AG10803 (cell line): ENCODE measurements around the gene HECTD4.
A peak's percentile ranks its signal among the peaks of the same experiment; 100 is the strongest.

Experiments used
- DNase-seq: peaks from one replicate; pipeline ENCODE4 v3.0.0; 2010; ENCODE audit warnings: low read depth
- H3K4me3 ChIP-seq: 2 replicates; pipeline ENCODE4 v1.5.1; 2011; ENCODE audit warnings: mild to moderate bottlenecking, low read length, control low read depth
- TF ChIP-seq, protein P1 (sequence below): conservative IDR thresholded peaks from 2 replicates; pipeline ENCODE4 v1.5.1; 2011; ENCODE audit warnings: mild to moderate bottlenecking, low read length, control low read depth, inconsistent platforms

Gene HECTD4

DNA sequence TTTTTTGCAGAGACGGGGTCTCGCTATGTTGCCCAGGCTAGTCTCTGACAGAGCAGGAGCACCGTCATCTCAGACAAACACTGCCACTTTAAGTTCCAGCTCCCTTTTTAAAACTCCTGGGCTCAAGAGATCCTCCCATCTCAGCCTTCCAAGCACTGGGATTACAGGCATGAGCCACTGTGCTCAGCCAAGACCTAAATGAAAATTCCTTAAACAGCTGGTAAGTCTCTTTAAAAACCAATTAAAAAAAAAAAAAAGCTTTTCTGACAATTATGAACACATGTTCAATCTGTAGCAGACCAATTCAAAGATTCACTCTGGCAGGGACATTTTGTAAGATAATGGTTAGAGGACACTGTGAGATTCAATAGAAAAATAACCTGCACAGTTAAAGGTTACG, 77.8 kb downstream of the HECTD4 start:
- H3K4me3 ChIP-seq, result no peak overlapping the region
- TF ChIP-seq, protein P1, sequence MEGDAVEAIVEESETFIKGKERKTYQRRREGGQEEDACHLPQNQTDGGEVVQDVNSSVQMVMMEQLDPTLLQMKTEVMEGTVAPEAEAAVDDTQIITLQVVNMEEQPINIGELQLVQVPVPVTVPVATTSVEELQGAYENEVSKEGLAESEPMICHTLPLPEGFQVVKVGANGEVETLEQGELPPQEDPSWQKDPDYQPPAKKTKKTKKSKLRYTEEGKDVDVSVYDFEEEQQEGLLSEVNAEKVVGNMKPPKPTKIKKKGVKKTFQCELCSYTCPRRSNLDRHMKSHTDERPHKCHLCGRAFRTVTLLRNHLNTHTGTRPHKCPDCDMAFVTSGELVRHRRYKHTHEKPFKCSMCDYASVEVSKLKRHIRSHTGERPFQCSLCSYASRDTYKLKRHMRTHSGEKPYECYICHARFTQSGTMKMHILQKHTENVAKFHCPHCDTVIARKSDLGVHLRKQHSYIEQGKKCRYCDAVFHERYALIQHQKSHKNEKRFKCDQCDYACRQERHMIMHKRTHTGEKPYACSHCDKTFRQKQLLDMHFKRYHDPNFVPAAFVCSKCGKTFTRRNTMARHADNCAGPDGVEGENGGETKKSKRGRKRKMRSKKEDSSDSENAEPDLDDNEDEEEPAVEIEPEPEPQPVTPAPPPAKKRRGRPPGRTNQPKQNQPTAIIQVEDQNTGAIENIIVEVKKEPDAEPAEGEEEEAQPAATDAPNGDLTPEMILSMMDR, result no peak
- DNase-seq, result peak; percentile 56

DNA sequence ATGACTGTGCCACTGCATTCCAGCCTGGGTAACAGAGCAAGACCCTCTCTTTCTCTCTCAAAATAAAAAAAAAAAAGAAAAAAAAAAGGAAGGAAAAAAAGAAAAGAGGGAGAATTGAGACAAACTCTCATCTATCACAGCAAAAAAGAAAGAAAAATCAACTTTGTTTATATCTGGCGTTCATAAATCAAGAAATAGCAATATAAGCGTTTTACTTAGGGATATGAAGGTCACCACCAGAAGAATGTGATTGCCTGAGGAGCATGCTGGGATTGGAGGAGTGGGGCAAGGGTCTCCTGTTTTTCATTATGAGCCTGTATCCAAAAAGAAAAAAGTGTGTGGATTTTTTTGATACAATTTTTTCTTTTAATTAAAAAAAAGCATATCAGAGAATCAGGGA, 78.4 kb downstream of the HECTD4 start:
- TF ChIP-seq, protein P1, result no peak

DNA sequence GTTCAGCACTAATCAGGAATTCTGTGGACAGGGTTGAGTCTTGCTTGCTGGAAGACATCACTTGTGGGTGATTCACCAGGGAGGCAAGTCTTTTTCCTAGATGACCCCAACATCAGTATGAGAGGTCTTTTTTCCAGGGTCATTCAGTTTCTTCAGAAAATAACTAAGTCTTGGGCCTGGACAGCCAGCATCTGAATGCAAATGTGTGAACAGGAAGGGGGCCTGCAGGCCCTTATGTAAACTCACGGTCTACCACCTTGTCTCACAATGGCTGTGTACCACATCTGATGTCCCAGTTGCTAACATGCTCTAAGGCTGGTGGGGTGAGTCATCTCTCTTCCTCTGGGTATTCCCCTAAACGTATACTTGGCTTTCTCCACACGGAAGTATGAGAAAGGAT, 79.2 kb downstream of the HECTD4 start:
- H3K4me3 ChIP-seq, result no peak overlapping the region
- TF ChIP-seq, protein P1, result no peak
- peak; percentile 57 for DNase-seq

More for the DNA sequence above, 78.4 kb downstream of the HECTD4 start:
- H3K4me3 ChIP-seq, result no peak overlapping the region
- DNase-seq, result no peak

DNA sequence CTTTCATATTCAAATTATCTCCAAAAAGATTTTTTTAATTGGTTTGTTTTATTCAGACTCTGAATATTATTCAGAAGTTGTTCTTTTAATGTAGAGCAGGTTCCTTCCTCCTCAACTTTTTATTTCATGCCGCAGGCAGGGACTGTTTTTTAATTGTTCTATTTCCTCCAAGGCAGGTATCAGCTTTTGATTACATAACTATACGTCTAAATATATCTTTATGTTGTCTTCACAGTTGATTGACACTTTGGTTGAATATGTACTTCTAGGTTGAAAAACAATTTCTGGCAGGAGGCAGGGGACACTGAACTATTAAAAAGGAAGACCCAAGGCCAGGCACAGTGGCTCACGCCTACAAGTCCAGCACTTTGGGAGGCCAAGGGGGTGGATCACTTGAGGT, 82.5 kb downstream of the HECTD4 start:
- H3K4me3 ChIP-seq, result no peak overlapping the region
- TF ChIP-seq, protein P1, result no peak
- no peak for DNase-seq

DNA sequence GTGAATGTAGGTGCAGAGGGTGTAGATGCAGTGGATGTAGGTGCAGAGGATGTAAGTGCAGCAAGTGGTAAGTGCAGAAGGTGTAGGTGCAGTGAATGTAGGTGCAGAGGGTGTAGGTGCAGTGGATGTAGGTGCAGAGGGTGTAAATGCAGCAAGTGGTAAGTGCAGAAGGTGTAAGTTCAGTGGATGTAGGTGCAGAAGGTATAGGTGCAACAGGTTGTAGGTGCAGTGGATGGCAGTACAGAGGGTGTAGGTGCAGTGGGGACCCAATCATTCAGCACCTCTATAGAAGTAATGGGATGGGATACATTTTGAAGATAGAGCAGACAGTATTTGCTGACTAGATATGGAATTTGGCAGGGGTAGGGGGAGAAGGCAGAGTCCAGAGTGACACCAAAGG, 85.0 kb downstream of the HECTD4 start:
- TF ChIP-seq, protein P1, result no peak
- H3K4me3 ChIP-seq, result no peak overlapping the region
- DNase-seq, result no peak

DNA sequence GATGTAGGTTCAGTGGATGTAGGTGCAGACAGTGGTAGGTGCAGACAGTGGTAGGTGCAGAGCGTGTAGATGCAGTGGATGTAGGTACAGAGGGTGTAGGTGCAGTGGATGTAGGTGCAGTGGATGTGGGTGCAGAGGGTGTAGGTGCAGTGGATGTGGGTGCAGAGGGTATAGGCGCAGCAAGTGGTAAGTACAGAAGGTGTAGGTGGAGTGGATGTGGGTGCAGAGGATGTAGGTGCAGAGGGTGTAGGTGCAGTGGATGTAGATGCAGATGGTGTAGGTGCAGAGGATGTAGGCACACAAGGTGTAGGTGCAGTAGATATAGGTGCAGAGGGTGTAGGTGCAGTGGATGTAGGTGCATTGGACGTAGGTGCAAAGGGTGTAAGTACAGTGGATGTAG, 86.0 kb downstream of the HECTD4 start:
- no peak for DNase-seq
- TF ChIP-seq, protein P1, result no peak
- H3K4me3 ChIP-seq, result no peak overlapping the region

DNA sequence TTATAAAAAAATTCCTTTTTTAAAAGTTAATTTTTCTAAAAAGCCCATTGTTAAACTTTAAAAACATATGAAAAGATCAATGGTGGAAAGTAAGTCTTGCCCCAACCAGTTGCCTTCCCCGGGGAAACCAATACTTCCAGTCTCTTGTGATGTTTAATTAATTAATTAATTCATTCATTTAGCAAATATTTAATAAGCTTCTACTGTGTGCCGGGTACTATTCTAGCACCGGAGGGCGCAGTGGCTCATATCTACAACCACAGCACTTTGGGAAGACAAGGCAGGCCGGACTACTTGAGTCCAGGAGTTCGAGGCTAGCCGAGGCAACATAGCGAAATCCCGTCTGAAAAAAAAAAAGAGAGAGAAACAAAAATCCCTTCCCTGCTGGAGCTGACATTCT, 87.4 kb downstream of the HECTD4 start:
- TF ChIP-seq, protein P1, result no peak
- no peak overlapping the region for H3K4me3 ChIP-seq
- peak; percentile 13 for DNase-seq
